H54 (cell line): ENCODE results near the gene CAB39L.

ENCODE experiments used
- DNase-seq: peaks from one replicate; pipeline ENCODE4 v3.0.0; 2011; ENCODE audit warnings: low spot score, mixed read lengths; ENCODE audit not compliant: insufficient read length
- FAIRE-seq: peaks from 3 replicates; lab custom pipeline; 2011; peaks lifted over from hg19 to GRCh38; lab: Jason Lieb, UNC
- POLR2A ChIP-seq: IDR thresholded peaks from 2 replicates; pipeline ENCODE4 v1.6.1; 2011; ENCODE audit warnings: low read depth, mild to moderate bottlenecking, low read length

Gene CAB39L

GRCh38 chr13:49367640-49368422 lies 76.0 kb downstream of the CAB39L start:
- FAIRE-seq = no peak
- DNase-seq = no peak
- no peak for TF ChIP-seq POLR2A

- FAIRE-seq = no peak
- DNase-seq = no peak
- no peak for TF ChIP-seq POLR2A
These were observed 77.0 kb downstream of the CAB39L start for GRCh38 chr13:49366841-49367240.

DNA sequence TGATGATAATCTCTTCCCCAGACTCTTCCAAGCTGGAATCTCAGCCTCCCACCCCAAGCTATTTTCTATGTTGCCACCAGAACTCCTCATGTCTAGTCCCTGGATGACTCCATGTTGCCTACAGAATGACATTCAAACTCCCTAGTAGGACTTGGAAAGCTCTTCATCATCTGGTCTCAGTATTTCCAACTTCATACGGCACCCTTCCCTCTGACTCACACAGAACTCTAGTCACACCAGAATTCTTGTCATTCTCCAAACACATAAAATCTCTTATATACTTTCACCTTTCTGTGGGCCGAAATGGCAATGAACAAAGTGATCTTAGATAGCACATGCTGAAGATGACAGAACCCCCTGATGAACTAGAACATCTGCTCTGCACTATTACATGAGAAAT lies 86.2 kb downstream of the CAB39L start:
- FAIRE-seq = peak; percentile 53
- no peak for DNase-seq
- TF ChIP-seq POLR2A = no peak

DNA sequence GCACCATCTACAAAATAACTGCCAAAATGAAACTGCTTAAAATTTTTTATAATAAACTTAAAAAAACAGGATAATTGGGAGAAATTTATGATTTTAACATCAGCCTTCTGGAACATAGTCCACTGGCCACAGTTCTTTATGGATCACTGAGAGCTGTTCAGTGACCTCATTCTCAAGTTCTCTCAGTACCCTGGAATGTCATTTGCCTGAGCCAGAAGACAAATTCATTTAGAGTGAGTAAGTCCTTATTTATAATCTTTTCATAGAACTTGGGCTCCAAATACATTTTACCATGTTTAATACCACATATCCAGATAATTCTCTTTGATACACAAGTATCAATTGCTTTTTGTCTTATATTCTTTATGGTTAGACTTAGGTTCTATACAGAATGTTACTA lies 87.6 kb downstream of the CAB39L start:
- DNase-seq (peak; percentile 13), FAIRE-seq (peak; percentile 50)
- no peak for TF ChIP-seq POLR2A

- TF ChIP-seq POLR2A = no peak
- FAIRE-seq (no peak), DNase-seq (no peak)
These were observed 89.1 kb downstream of the CAB39L start for GRCh38 chr13:49354719-49355118.

DNA sequence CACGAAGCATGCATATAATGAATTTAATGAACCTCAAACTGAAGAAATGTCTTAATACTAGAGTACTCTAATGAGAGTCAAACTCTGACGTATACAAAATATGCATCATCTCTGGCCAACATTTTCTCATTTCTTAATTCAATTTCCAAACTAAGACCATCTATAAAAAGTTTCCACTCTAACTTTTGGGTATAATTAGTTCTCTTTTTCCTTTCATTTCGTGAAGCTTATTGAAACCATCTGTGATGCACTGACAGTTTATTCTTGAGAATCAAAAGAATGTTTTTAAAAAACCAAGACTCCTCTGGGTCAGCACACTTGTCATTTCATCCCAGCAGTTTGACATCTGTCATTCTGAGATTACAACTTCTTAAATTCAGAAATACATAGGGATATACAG lies 90.0 kb downstream of the CAB39L start:
- no peak for TF ChIP-seq POLR2A
- DNase-seq (no peak), FAIRE-seq (no peak)

GRCh38 chr13:49351871-49352270 lies 92.0 kb downstream of the CAB39L start:
- FAIRE-seq (no peak), DNase-seq (no peak)
- no peak for TF ChIP-seq POLR2A

GRCh38 chr13:49348751-49349150 lies 95.1 kb downstream of the CAB39L start:
- DNase-seq = no peak
- FAIRE-seq = no peak
- TF ChIP-seq POLR2A = no peak

GRCh38 chr13:49347650-49348385 lies 96.0 kb downstream of the CAB39L start:
- TF ChIP-seq POLR2A = no peak
- no peak for FAIRE-seq
- DNase-seq = no peak

- DNase-seq = no peak
- TF ChIP-seq POLR2A = no peak
- FAIRE-seq = no peak
These were observed 97.4 kb downstream of the CAB39L start for GRCh38 chr13:49346460-49346859.

- TF ChIP-seq POLR2A = no peak
- FAIRE-seq (no peak), DNase-seq (no peak)
These were observed 100.1 kb downstream of the CAB39L start for GRCh38 chr13:49343731-49344130.

DNA sequence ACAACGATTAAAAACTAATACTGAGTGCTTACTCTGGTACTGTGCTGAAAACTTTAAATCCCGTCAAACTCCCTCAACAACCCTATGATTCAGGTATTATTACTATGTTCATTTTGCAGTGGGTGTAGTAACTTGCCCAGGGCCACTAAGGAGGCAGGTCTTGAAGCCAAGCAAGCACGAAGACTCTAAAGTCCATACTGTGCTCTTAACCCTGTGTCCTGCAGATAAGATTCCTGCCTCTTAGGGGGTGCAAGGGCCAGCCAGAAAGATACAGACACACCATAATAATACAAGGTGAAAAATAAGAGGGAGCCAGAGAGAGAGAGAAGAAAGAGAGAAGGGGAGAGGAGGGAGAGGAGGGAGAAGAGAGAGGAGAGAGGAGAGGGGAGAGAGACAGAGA lies 100.6 kb downstream of the CAB39L start:
- DNase-seq (no peak), FAIRE-seq (no peak)
- no peak for TF ChIP-seq POLR2A

DNA sequence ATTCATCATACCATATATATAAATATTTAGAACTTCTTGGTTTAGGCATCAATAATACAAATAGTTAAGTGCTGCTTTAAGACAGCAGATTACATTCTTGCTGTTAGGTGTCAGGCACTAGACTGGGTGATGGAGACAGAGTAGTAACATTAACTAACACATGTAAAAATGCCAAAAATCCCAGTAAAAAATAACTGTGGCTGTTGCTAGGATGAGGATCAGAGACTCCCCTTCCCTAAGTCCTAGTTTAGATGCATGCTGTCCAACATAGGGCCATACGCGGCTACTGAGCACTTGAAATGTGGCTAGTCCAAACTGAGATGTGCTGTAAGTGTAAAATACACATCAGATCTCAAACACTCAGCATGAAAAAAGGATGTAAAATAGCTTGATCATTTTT lies 101.4 kb downstream of the CAB39L start:
- TF ChIP-seq POLR2A = no peak
- DNase-seq (no peak), FAIRE-seq (no peak)

GRCh38 chr13:49341941-49342340 lies 101.9 kb downstream of the CAB39L start:
- DNase-seq = no peak
- no peak for FAIRE-seq

More at GRCh38 chr13:49341941-49342340, 101.9 kb downstream of the CAB39L start:
- TF ChIP-seq POLR2A = no peak
